ENCODE results near the gene MYH11.
"Not testable (repeated sequence)": the region's sequence is repeated elsewhere in the genome, so short reads cannot be mapped to it uniquely, and the experiment has no call there.

Gene MYH11

GRCh38 chr16:15876503-15876902 is 19.7 kb upstream of the MYH11 start:
- no peak for DNase-seq (ENCODE audit: low read depth)

- peak; percentile 33 for DNase-seq (ENCODE audit: low read depth)
These were observed 18.0 kb upstream of the MYH11 start for GRCh38 chr16:15874745-15875314.

GRCh38 chr16:15873737-15874136 is 16.9 kb upstream of the MYH11 start:
- DNase-seq (ENCODE audit: low read depth), result no peak

GRCh38 chr16:15873301-15873700 is 16.5 kb upstream of the MYH11 start:
- DNase-seq (ENCODE audit: low read depth), result no peak

GRCh38 chr16:15870011-15870410 is 13.2 kb upstream of the MYH11 start:
- DNase-seq (ENCODE audit: low read depth), result no peak

DNA sequence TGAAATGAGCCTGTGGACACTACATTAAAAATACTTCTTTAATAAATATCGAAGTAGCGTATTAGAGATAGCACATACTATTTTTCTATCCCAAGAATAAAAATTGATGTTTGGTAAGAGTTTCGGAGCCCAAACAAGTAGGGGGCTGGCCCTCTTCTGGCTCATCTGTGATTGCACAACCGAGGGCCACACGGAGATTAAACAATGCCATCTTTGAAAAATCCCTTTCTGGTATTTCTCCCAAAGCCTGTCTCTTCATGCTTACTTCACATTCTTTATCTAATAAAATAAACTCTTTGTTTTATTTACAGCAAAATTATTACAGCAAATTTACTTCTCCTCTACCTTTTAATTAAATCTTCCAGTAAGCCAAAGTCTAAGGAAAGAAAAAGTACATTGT is 9.6 kb upstream of the MYH11 start:
- DNase-seq (ENCODE audit: low read depth), result no peak

DNA sequence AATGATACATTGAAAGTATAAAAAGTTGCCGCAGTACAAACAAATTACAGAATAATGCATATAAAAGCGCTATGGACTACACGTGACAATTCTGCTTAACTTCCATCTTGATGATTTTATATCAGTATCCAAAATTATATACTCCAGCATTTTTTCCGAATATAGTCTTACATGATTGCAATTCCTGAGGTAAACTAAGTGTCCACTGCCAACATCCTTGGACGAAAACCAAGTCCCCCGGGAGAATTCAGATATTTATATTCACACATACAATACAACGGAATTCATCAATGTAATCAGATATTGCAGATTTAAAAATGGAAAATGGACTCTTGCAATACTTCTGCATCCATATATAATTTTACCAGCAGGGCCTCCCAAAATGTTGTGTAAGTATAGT is 8.9 kb upstream of the MYH11 start:
- DNase-seq (ENCODE audit: low read depth), result no peak

- no peak for DNase-seq (ENCODE audit: low read depth)
These were observed 8.1 kb upstream of the MYH11 start for GRCh38 chr16:15864939-15865338.

GRCh38 chr16:15861996-15862395 is 5.2 kb upstream of the MYH11 start:
- no peak for DNase-seq (ENCODE audit: low read depth)

DNA sequence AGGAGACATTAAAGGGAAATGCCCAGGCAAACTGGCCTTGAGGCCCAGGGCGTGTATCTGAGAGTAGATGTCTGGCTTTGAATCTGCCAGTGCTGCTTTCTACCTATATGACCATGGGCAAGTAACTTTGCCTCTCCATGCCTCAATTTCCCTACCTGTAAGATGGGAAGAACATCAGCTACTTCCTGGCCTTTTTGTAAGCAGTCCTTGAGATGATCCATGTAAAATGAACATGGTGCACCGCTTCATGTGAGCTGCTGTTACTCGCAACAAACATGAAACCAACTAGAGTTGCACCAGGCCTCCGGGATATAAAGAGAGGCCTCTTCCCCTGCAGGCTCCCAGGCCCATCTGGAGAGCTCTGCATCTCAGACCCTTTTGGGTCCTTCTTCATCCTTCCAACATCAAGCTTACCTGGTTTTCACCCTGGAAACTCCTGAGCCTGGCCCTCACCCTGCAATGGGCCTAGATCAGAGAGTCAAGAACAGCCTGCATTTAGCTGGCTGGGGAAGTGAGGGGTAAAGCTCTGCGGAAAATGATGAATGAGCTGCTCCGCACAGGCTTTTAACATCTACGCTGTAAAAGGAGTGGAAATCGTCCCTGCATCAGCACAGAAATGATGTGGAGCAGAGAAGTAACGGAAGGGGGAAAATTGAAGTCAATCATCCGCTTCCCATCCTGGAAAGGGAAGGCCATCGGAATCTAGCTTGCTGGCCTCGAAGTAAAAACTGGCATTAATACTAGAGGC is 2.3 kb upstream of the MYH11 start:
- no peak for DNase-seq (ENCODE audit: low read depth)

DNA sequence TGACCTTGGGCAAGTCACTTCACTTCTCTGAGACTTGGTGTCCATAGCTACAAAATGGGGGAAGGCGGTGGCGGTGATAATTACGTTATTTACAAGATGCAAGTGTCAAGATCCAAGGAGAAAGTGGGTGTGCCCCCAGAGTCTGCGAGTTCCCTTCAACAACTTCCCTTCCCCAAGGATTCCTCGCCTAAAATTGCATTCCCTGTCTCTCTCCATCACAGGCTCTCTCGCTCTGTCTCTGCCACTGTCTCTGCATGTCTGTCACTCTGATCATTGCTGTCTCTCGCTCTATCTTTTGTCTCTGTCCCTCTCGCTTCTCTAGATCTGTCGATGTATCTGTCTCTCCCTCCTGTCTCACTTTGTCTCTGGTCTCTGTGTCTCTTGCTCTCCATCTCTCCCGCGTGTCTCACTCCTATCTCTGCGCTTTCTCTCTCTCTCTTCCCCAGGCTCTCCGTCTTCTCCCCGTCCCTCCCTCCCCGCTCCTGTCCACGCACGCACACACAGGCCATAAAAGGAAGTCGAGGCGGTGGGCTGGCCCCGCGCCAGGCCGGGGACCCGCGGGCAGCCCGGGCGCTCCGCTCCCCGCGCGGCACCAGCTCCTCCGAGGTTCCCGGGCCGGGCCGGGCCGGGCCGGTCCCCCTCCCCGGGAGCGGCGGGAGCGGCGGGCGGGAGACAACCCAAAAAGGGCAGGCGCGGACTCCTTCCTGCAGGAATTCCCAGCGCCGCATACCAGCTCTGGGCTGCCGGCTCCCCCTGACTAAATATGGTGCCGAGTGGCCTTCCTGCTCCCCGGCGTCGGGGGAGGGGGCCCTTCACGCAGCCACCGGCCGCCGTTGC is 1.1 kb upstream of the MYH11 start:
- no peak for DNase-seq (ENCODE audit: low read depth)

- DNase-seq (ENCODE audit: low read depth), result no peak
These were observed 646 bp downstream of the MYH11 start for GRCh38 chr16:15856182-15856581.

GRCh38 chr16:15855704-15856003 is 1.2 kb downstream of the MYH11 start:
- DNase-seq (ENCODE audit: low read depth), result no peak

DNA sequence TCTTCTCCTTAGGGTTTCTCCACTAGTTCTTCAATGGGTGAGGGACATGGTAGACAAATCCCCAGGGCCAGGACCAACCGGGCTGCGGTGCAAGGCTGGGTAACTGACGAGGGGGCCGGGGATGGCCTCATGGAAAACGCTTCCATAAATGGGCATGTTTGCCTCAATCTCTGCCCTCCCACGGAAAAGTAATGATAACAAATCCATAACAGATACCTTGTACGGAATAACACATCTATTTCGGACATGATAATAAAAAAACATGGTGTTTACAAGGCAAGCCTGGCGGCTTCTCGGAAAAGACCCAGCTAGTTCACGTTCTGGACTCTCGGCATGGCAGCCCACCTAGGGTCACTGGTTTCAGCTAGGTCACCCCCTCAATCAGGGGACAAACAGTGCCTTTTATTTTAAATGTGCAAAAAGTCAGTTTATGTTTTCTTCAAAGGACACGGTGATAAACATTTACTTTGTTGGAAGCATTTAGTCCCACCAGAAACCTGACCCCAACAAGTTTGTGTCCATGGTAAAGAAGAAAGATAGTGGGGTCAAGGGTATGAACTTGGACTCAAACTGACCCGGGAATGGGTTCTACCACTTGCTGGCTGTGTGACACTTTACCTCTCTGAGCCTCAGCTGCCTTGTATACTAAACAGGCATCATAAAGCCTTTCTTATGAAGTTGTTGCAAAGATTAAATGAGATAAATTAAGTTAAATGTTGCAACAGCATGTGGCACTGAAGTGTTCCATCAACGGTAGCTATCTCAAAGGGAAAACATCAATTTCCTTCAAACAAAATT is 1.7 kb downstream of the MYH11 start:
- DNase-seq (ENCODE audit: low read depth), result no peak

- no peak for DNase-seq (ENCODE audit: low read depth)
These were observed 2.8 kb downstream of the MYH11 start for GRCh38 chr16:15854061-15854460.

- DNase-seq (ENCODE audit: low read depth), result no peak
These were observed 3.8 kb downstream of the MYH11 start for GRCh38 chr16:15853021-15853420.

DNA sequence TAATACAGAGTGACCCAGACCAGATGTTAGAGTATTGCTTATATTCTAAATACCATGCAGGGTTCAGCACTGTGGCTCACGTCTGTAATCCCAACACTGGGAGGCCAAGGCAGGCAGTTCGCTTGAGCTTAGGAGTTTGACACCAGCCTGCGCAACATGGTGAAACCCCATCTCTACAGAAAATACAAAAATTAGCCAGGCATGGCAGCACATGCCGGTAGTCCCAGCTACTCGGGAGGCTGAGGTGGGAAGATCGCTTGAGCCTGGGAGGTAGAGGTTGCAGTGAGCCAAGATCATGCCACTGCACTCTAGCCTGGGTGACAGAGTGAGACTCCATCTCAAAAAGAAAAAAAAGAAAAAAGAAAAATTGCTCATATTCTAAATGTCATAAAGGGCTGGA is 6.3 kb downstream of the MYH11 start:
- not testable (repeated sequence) for DNase-seq (ENCODE audit: low read depth)

DNA sequence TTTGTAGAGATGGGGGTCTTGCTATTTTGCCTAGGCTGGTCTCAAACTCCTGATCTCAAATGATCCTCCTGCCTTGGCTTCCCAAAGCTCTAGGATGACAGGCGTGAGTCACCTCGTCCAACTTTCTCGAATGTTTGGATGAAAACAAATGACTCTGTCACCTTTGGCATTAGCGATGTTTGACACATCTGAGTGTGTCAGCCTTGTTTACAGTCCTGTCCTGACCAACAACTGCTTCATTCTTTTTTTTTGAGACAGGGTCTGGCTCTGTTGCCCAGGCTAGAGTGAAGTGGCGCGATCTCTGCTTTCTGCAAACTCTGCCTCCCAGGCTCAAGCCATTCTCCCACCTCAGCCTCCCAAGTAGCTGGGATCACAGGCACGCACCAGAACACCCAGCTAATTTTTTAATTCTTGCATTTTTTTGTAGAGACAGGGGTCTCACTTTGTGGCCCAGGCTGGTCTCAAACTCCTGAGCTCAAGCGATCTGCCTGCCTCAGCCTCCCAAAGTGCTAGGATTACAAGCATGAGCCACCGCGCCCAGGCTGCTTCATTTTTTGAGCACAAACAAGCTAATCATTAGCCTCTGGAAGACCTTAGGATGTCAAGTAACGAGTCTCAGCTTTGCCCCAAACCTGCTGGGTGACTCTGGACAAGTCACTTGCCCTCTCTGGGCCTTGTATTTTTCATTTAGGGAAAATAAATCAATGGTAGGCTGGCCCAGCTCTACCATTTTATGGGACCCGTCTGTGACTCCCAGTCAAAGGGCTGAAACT is 7.4 kb downstream of the MYH11 start:
- DNase-seq (ENCODE audit: low read depth), result no peak

- DNase-seq (ENCODE audit: low read depth), result no peak
These were observed 9.1 kb downstream of the MYH11 start for GRCh38 chr16:15847611-15848175.

GRCh38 chr16:15846510-15846909 is 10.3 kb downstream of the MYH11 start:
- no peak for DNase-seq (ENCODE audit: low read depth)

DNA sequence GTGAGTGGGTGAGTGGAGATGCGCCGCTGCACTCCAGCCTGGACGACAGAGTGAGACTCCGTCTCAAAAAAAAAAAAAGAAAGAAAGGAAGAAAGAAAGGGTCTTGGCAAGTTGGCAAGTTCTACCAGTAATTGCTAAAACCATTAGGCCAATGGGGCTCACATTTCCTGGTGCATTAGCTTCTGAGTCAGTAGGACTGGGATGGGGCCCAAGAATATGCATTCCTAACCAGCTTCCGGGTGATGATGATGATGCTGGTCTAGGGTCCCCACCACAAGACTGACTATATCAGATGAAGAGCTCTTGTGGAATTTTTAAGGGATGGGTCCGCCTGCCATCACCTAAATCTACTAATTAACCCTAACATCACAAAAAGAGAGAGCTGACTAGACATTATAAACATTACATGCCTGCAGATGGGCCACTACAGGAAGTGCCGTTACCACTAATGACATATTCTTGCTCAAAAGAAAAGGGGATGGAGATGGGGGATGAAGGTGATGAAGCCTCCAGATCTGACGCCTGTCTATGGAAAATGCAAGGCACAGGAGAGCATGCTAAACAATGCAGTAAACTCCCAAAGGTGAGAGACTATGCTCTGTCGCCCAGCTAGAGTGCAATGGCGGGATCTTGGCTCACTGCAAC is 13.1 kb downstream of the MYH11 start:
- DNase-seq (ENCODE audit: low read depth), result no peak

Data from HS-5 (cell line).